ENCODE measurements around the gene BTG2.

Gene BTG2

GRCh38 chr1:203346060-203346768 lies 40.9 kb downstream of the BTG2 start:
- DNase-seq = no peak

- DNase-seq = no peak
Measured at GRCh38 chr1:203346769-203347102, 41.4 kb downstream of the BTG2 start.

GRCh38 chr1:203349166-203349565 lies 43.8 kb downstream of the BTG2 start:
- DNase-seq = no peak

- no peak for DNase-seq
Measured at GRCh38 chr1:203349773-203350524, 44.6 kb downstream of the BTG2 start.

GRCh38 chr1:203351037-203351625 lies 45.8 kb downstream of the BTG2 start, which contains the start of gene FMOD:
Gene FMOD, minus strand, starts transcription at chr1:203351122. Its CDS starts 2,852 bp downstream, at chr1:203348270.
- no peak for DNase-seq

- no peak for DNase-seq
Measured at GRCh38 chr1:203353486-203353885, 48.2 kb downstream of the BTG2 start.

- no peak for DNase-seq
Measured at GRCh38 chr1:203354246-203354645, 48.9 kb downstream of the BTG2 start.

- no peak for DNase-seq
Measured at GRCh38 chr1:203359010-203359571, 53.8 kb downstream of the BTG2 start.

Data from AML-193 (cell line).